PC-9 (cell line): ENCODE results near the gene KPNA1. TPM values are rescaled to one million over a fixed set of nuclear protein-coding genes. Genes with fewer than 3 reads are reported as not detected.

Source experiments
- BruUV-seq: library from RNA; stranded (reverse); fragments of 400-500 nt; replicated peaks from 2 replicates; lab custom pipeline; 2021; lab: Mats Ljungman, UMichigan
- CTCF ChIA-PET: fragments of 300-600 bp; sonication (Branson Sonifier 250); formaldehyde crosslinking; loops from one replicate; lab custom pipeline; 2022; ENCODE audit warnings: antibody characterized with exemption; lab: Charles Lee
- POLR2A ChIA-PET: fragments of 300-600 bp; sonication (Branson Sonifier 250); formaldehyde crosslinking; loops from one replicate; lab custom pipeline; 2022; ENCODE audit warnings: antibody characterized with exemption; ENCODE audit not compliant: unreplicated experiment; lab: Charles Lee
- DNase-seq, 2 experiments: peaks; one replicate each; pipeline versions ENCODE4 v3.0.0 to v3.0.0-alpha.2; 2015 to 2022; ENCODE audit warnings: mixed read lengths in 1 of 2
- H2AFZ ChIP-seq: fragments of 200-600 bp; sonication (generic); 2 replicates; pipeline ENCODE4 v1.8.1; 2017; ENCODE audit warnings: antibody characterized with exemption
- H3F3A ChIP-seq: fragments of 200-600 bp; sonication (generic); 2 replicates; pipeline ENCODE4 v1.8.1; 2017; ENCODE audit warnings: antibody characterized with exemption, mild to moderate bottlenecking, low read depth; ENCODE audit not compliant: insufficient read depth
- H3K27ac ChIP-seq: fragments of 200-600 bp; sonication (generic); 2 replicates; pipeline ENCODE4 v1.6.1; 2016; ENCODE audit warnings: mixed run types
- H3K27me3 ChIP-seq: fragments of 200-600 bp; sonication (generic); 2 replicates; pipeline ENCODE4 v1.6.1; 2016; ENCODE audit warnings: low read depth, mixed run types; ENCODE audit not compliant: insufficient read depth
- H3K36me3 ChIP-seq: fragments of 200-600 bp; sonication (generic); 2 replicates; pipeline ENCODE4 v1.6.1; 2016; ENCODE audit warnings: low read depth, mixed run types
- H3K4me1 ChIP-seq: fragments of 200-600 bp; sonication (generic); replicated peaks from 2 replicates; pipeline ENCODE4 v1.6.1; 2016; ENCODE audit warnings: mixed run types; ENCODE audit not compliant: insufficient read depth
- H3K4me2 ChIP-seq: fragments of 200-600 bp; sonication (generic); 2 replicates; pipeline ENCODE4 v1.6.1; 2017; ENCODE audit warnings: mixed run types
- H3K4me3 ChIP-seq: fragments of 200-600 bp; sonication (generic); 2 replicates; pipeline ENCODE4 v1.6.1; 2016; ENCODE audit warnings: mixed run types
- H3K79me2 ChIP-seq: fragments of 200-600 bp; sonication (generic); 2 replicates; pipeline ENCODE4 v1.6.1; 2017; ENCODE audit warnings: low read depth, mixed run types
- H3K9me2 ChIP-seq: fragments of 200-600 bp; sonication (generic); 2 replicates; pipeline ENCODE4 v1.8.1; 2017; ENCODE audit warnings: mild to moderate bottlenecking; ENCODE audit not compliant: insufficient read depth
- H3K9me3 ChIP-seq: fragments of 200-600 bp; sonication (generic); 2 replicates; pipeline ENCODE4 v1.8.1; 2016; ENCODE audit warnings: low read depth; ENCODE audit not compliant: insufficient read depth
- H4K20me1 ChIP-seq: fragments of 200-600 bp; sonication (generic); 2 replicates; pipeline ENCODE4 v1.8.1; 2017; ENCODE audit not compliant: insufficient read depth
- EZH2 ChIP-seq: fragments of 200-600 bp; sonication (generic); IDR thresholded peaks from 2 replicates; pipeline ENCODE4 v1.8.0; 2017; ENCODE audit warnings: antibody characterized with exemption, low read depth
- intact Hi-C: fragments of 100-400 bp; cut with micrococcal nuclease; formaldehyde crosslinking; loops from one replicate; pipeline ENCODE4 v1.10.0; 2022; ENCODE audit not compliant: unreplicated experiment
- total RNA-seq: library from RNA; stranded (reverse); gene quantifications from 2 replicates; pipeline ENCODE4 v1.2.3, GENCODE V29; 2021
- TF ChIP-seq, protein P1 (sequence below): fragments of 200-600 bp; sonication (generic); conservative IDR thresholded peaks from 2 replicates; pipeline ENCODE4 v1.6.1; 2017; ENCODE audit warnings: mixed run types, antibody characterized with exemption, mild to moderate bottlenecking, moderate library complexity

KPNA1 gene
- total RNA-seq, 1 experiment from 2014 or later, result 89.2 TPM

DNA sequence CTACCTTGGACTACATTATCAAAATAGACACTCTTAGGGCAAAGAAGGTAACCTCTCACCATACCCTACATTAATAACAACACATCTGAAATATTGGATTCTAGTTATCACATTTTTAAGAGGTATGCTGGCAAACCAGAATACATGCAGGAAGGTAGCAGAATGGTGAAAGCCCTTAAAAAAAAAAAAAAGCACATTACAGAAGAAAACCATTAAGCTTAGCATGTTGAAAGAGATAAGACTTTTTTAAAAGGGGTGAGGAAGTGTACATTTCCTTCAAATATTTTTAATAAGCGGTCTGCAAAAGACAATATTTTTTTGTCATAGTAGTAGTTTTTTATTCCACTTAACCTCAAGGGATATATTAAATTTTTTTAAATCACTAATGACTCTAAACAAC is 52.3 kb downstream of the KPNA1 start:
- H3K79me2 ChIP-seq, result peaks cover 8% of the 10 kb centered on the region; the same call in 1 of the 2 replicates
- TF ChIP-seq, protein P1, sequence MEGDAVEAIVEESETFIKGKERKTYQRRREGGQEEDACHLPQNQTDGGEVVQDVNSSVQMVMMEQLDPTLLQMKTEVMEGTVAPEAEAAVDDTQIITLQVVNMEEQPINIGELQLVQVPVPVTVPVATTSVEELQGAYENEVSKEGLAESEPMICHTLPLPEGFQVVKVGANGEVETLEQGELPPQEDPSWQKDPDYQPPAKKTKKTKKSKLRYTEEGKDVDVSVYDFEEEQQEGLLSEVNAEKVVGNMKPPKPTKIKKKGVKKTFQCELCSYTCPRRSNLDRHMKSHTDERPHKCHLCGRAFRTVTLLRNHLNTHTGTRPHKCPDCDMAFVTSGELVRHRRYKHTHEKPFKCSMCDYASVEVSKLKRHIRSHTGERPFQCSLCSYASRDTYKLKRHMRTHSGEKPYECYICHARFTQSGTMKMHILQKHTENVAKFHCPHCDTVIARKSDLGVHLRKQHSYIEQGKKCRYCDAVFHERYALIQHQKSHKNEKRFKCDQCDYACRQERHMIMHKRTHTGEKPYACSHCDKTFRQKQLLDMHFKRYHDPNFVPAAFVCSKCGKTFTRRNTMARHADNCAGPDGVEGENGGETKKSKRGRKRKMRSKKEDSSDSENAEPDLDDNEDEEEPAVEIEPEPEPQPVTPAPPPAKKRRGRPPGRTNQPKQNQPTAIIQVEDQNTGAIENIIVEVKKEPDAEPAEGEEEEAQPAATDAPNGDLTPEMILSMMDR, result no peak
- no peak for TF ChIP-seq EZH2
- no peaks in the 10 kb centered on the region for H3K27me3 ChIP-seq
- intact Hi-C loops, result no loop called here
- ChIA-PET CTCF (no interaction called here), POLR2A (no interaction called here)
- H3K4me2 ChIP-seq, result no peak overlapping the region
- no peak for DNase-seq
- no peak overlapping the region for H3K4me3 ChIP-seq
- H2AFZ ChIP-seq, result no peak overlapping the region
- BruUV-seq, result no TSS peak
- no peaks in the 10 kb centered on the region for H3K9me3 ChIP-seq
- H3K27ac ChIP-seq, result no peak overlapping the region
- H3F3A ChIP-seq, result peaks cover 25% of the 10 kb centered on the region; the same call in 1 of the 2 replicates
- no peaks in the 10 kb centered on the region for H3K4me1 ChIP-seq
- H4K20me1 ChIP-seq, result peaks cover 11% of the 10 kb centered on the region; the same call in 1 of the 2 replicates
- H3K36me3 ChIP-seq, result peaks cover 26% of the 10 kb centered on the region
- H3K9me2 ChIP-seq, result no peaks in the 10 kb centered on the region

DNA sequence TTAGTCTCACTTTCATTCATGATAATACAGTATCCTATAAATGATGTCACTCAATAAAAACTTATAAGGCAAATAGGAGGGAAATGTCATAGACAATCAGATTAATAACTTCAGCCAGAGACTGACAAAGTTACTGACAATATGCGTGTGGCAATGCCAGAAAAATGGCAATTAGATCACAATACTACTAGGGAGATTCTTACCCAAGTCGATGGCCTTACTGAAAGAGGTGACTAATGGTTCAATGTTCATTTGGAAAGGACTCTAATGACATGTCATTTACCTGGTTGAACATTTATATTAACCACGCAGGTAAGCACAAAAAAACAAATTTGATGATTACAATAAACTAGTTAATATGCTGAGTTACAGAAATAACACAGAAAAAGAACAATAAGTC is 52.9 kb downstream of the KPNA1 start:
- Histone ChIP-seq H3K4me2 (no peak overlapping the region), H3K4me3 (no peak overlapping the region), H3F3A (peaks cover 25% of the 10 kb centered on the region; the same call in 1 of the 2 replicates), H3K4me1 (no peaks in the 10 kb centered on the region), H3K27ac (no peak overlapping the region), H3K9me2 (no peaks in the 10 kb centered on the region), H3K27me3 (no peaks in the 10 kb centered on the region), H3K36me3 (peaks cover 29% of the 10 kb centered on the region), H3K79me2 (peaks cover 8% of the 10 kb centered on the region; the same call in 1 of the 2 replicates), H2AFZ (no peak overlapping the region), H3K9me3 (no peaks in the 10 kb centered on the region), H4K20me1 (peaks cover 11% of the 10 kb centered on the region; the same call in 1 of the 2 replicates)
- CTCF ChIA-PET, result no interaction called here
- DNase-seq, result no peak
- no TSS peak for BruUV-seq
- intact Hi-C loops, result no loop called here
- POLR2A ChIA-PET, result no interaction called here
- TF ChIP-seq, protein P1, result no peak
- no peak for TF ChIP-seq EZH2

DNA sequence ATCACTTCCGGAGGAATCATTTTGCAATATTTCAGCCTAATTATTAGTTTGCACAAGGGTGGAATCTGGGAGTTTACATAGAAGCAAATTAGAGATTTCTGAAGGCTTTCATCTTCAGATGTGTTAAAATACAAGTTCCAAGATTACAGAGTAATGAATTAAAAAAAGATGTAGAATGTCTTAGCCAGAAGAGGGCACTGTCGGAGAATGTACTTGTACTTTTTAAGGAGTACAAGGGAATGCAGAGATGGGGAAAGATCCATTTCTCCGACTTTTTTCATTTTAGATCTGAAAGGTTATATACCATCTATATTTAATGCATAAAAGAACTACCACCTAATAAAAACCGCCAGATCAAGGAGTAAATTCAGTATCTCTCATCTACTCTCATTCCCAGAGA is 55.7 kb downstream of the KPNA1 start:
- Histone ChIP-seq H3K79me2 (no peaks in the 10 kb centered on the region), H3K27me3 (no peaks in the 10 kb centered on the region), H3K4me2 (no peak overlapping the region), H3F3A (peaks cover 18% of the 10 kb centered on the region; the same call in 1 of the 2 replicates), H3K9me2 (no peaks in the 10 kb centered on the region), H4K20me1 (peaks cover 4% of the 10 kb centered on the region; the same call in 1 of the 2 replicates), H3K27ac (no peak overlapping the region), H3K36me3 (peaks cover 26% of the 10 kb centered on the region), H3K4me3 (no peak overlapping the region), H2AFZ (no peak overlapping the region), H3K4me1 (no peaks in the 10 kb centered on the region), H3K9me3 (no peaks in the 10 kb centered on the region)
- BruUV-seq, result no TSS peak
- CTCF ChIA-PET, result interaction anchor here (0.9 kb wide), 1 partner anchor 66 kb away, joined by 3 read pairs; no protein-coding TSS in a partner anchor
- intact Hi-C loops, result loop anchor here (1.0 to 5.0 kb wide), 2 partner anchors 103 to 220 kb away; partner anchors contain the start of genes DTX3L and PARP9
- TF ChIP-seq, protein P1, result peak; percentile 72
- TF ChIP-seq EZH2, result no peak
- POLR2A ChIA-PET, result no interaction called here
- DNase-seq, result no peak
